ENCODE measurements around the gene VAPB. TPM values are rescaled to one million over a fixed set of nuclear protein-coding genes. Genes with fewer than 3 reads are reported as not detected.

The VAPB gene
- total and polyA plus RNA-seq, 2 of the 4 experiments (the other 2 are of a cell fraction) = 9.1 to 26.0 TPM

GRCh38 chr20:58431134-58431533, 42.1 kb downstream of the VAPB start:
- Histone ChIP-seq H3K9me1 (ENCODE audit: insufficient read depth, low read length) (peaks cover 35% of the 10 kb centered on the region), H3K36me3 (ENCODE audit: control insufficient read depth, insufficient read depth, low read length) (peaks cover 4% of the 10 kb centered on the region; the same call in 1 of the 2 replicates), H2BK20ac (ENCODE audit: low read depth, low read length) (no peak overlapping the region), H4K20me1 (ENCODE audit: insufficient read depth, low read length) (peaks cover 58% of the 10 kb centered on the region), H2BK120ac (ENCODE audit: low read depth, low read length) (no peak overlapping the region), H2AK5ac (ENCODE audit: low read depth, low read length) (no peak overlapping the region), H2BK15ac (ENCODE audit: low read depth, low read length) (no peak overlapping the region), H3K9me3 (ENCODE audit: control insufficient read depth, insufficient read depth, low read length) (no peaks in the 10 kb centered on the region), H3K4me3 (ENCODE audit: insufficient read depth, low read depth, low read length) (no peak overlapping the region), H3K27ac (ENCODE audit: insufficient read depth, low read length) (no peak overlapping the region), H3K14ac (replicated peaks; ENCODE audit: low read depth, low read length) (no peak overlapping the region), H2BK5ac (ENCODE audit: low read depth, low read length, poor library complexity, severe bottlenecking) (no peak overlapping the region), H3K23ac (ENCODE audit: low read depth, low read length) (no peak overlapping the region), H3K79me1 (ENCODE audit: low read depth in 1 of 2, low read length in 2 of 2) (peaks cover 67 to 91% of the 10 kb centered on the region in 2 experiments), H3K4me1 (ENCODE audit: control insufficient read depth, insufficient read depth, low read length) (peaks cover 21% of the 10 kb centered on the region), H3K4ac (ENCODE audit: low read depth, low read length) (no peak overlapping the region), H3K9ac (ENCODE audit: low read depth, low read length) (no peak overlapping the region), H3K18ac (ENCODE audit: low read depth, low read length) (no peak overlapping the region), H3K4me2 (ENCODE audit: low read depth, low read length) (no peak overlapping the region; the same call in 1 of the 2 replicates), H3K56ac (ENCODE audit: extremely low read depth, insufficient read depth, low read length) (no peak overlapping the region), H3K27me3 (ENCODE audit: control insufficient read depth, insufficient read depth, low read length) (no peaks in the 10 kb centered on the region), H4K5ac (ENCODE audit: low read depth, low read length) (no peak overlapping the region), H2AFZ (replicated peaks; ENCODE audit: low read length, poor library complexity) (no peak overlapping the region), H4K8ac (ENCODE audit: low read depth in 2 of 2, low read length in 2 of 2) (no peak overlapping the region), H2AK9ac (replicated peaks; ENCODE audit: low read depth, low read length, poor library complexity) (no peak overlapping the region), H4K91ac (ENCODE audit: insufficient read depth, low read depth, low read length) (no peak overlapping the region)
- peak; percentile 55 for DNase-seq
- peak; percentile 39; the same call in 1 of the 2 replicates for ATAC-seq (ENCODE audit: low read depth)
- TF ChIP-seq POLR2A (IDR thresholded peaks at IDR 0.05; ENCODE audit: low read depth, low read length) (no peak), BHLHE40 (IDR thresholded peaks at IDR 0.05; ENCODE audit: low read depth, low read length) (no peak), CEBPB (IDR thresholded peaks at IDR 0.05; ENCODE audit: low read depth, low read length) (0 out of 2 replicates have a peak, but pooled peaks have one; percentile 2), USF2 (IDR thresholded peaks at IDR 0.05; ENCODE audit: low read depth, low read length) (no peak), RAD21 (IDR thresholded peaks at IDR 0.05; ENCODE audit: low read length) (no peak)
- in situ Hi-C loops (cut with MboI; ENCODE audit: low sequenced_read_pairs) (loop anchor here (10.0 kb wide), 1 partner anchor 196 kb away; no protein-coding TSS in a partner anchor), intact Hi-C loops (cut with micrococcal nuclease) (loop anchor here (5.0 kb wide), 1 partner anchor 194 kb away; no protein-coding TSS in a partner anchor), dilution Hi-C loops (cut with HindIII; ENCODE audit: low sequenced_read_pairs, unreplicated experiment) (no loop called here)
- ChIA-PET POLR2A (ENCODE audit: unreplicated experiment) (no interaction called here), CTCF (interaction anchor here (0.6 to 0.8 kb wide), 2 partner anchors 22 to 27 kb away, joined by 3 read pairs; no protein-coding TSS in a partner anchor)
- no TSS peak for BruUV-seq (replicated peaks)
- no CpG with 5 or more reads among the region's 2 CpGs for WGBS, 2 experiments (ENCODE audit: extremely low coverage in 2 of 2, insufficient read length in 1 of 2)

Measured in IMR-90 (cell line).